Common myeloid progenitor, CD34-positive (primary cell): Measurements from ENCODE around the gene FAM107B.
"Not testable (repeated sequence)": the region's sequence is repeated elsewhere in the genome, so short reads cannot be mapped to it uniquely, and the experiment has no call there.

Source experiments
- CTCF ChIA-PET: fragments of 350-600 bp; sonication (Branson Sonifier 250); formaldehyde crosslinking; loops from one replicate; lab custom pipeline; 2021; ENCODE audit warnings: antibody characterized with exemption; lab: Charles Lee
- POLR2A ChIA-PET: fragments of 350-600 bp; sonication (Branson Sonifier 250); formaldehyde crosslinking; loops from one replicate; lab custom pipeline; 2021; ENCODE audit warnings: antibody characterized with exemption; lab: Charles Lee
- DNase-seq, 3 donors: peaks; one replicate each; pipeline versions ENCODE4 v3.0.0 to v3.0.0-alpha.2; 2013
- H3K27ac ChIP-seq, 2 experiments: 1 replicate in 1 of 2; 2 replicates in 1 of 2; pipeline ENCODE4 v1.7.0; 2013; ENCODE audit warnings: inconsistent platforms in 2 of 2, low read length in 2 of 2, mild to moderate bottlenecking in 2 of 2, low read depth in 1 of 2, moderate library complexity in 1 of 2; ENCODE audit not compliant: severe bottlenecking in 2 of 2, insufficient read depth in 1 of 2, poor library complexity in 1 of 2
- H3K27me3 ChIP-seq, 5 experiments: replicated peaks in 2 of 5; 1 replicate in 3 of 5; 2 replicates in 2 of 5; pipeline versions ENCODE4 v1.6.1 to v1.7.0; 2013; ENCODE audit warnings: low read length in 4 of 5, mild to moderate bottlenecking in 2 of 5, moderate library complexity in 2 of 5, inconsistent platforms in 1 of 5; ENCODE audit not compliant: insufficient read depth in 5 of 5, control insufficient read depth in 4 of 5
- H3K36me3 ChIP-seq, 4 experiments: 1 replicate in 2 of 4; 2 replicates in 2 of 4; pipeline versions ENCODE4 v1.6.1 to v1.7.0; 2013; ENCODE audit warnings: low read length in 3 of 4, control low read depth in 1 of 4, mild to moderate bottlenecking in 1 of 4; ENCODE audit not compliant: control insufficient read depth in 4 of 4, insufficient read depth in 4 of 4
- H3K4me1 ChIP-seq, 4 experiments: 1 replicate in 3 of 4; 2 replicates in 1 of 4; pipeline versions ENCODE4 v1.6.1 to v1.7.1; 2013; ENCODE audit warnings: low read length in 3 of 4, mild to moderate bottlenecking in 3 of 4, control low read depth in 1 of 4, inconsistent platforms in 1 of 4, moderate library complexity in 1 of 4; ENCODE audit not compliant: control insufficient read depth in 4 of 4, insufficient read depth in 4 of 4; ENCODE audit errors: control extremely low read depth in 1 of 4
- H3K4me3 ChIP-seq, 7 experiments: 1 replicate in 4 of 7; 2 replicates in 3 of 7; pipeline versions ENCODE4 v1.5.1 to v1.7.0; 2013; ENCODE audit warnings: mild to moderate bottlenecking in 7 of 7, low read length in 6 of 7, moderate library complexity in 6 of 7, inconsistent platforms in 2 of 7, low read depth in 2 of 7, control low read depth in 1 of 7; ENCODE audit not compliant: insufficient read depth in 4 of 7, control insufficient read depth in 1 of 7; ENCODE audit errors: extremely low read depth in 1 of 7
- H3K9me3 ChIP-seq, 5 experiments: 1 replicate in 4 of 5; 2 replicates in 1 of 5; pipeline versions ENCODE4 v1.6.1 to v1.7.1; 2013; ENCODE audit warnings: low read length in 4 of 5, mild to moderate bottlenecking in 2 of 5, inconsistent platforms in 1 of 5, low read depth in 1 of 5, moderate library complexity in 1 of 5; ENCODE audit not compliant: control insufficient read depth in 4 of 5, insufficient read depth in 2 of 5; ENCODE audit errors: control extremely low read depth in 1 of 5
- WGBS: methylation state at CpG from one replicate; pipeline ENCODE4 v1.1.5; 2013; ENCODE audit not compliant: insufficient coverage; 5-methylcytosine and 5-hydroxymethylcytosine counted together

FAM107B gene

GRCh38 chr10:14816717-14817116, 42.0 kb upstream of the FAM107B start:
- H3K4me3 ChIP-seq, H3K9me3 ChIP-seq, H3K36me3 ChIP-seq, H3K27me3 ChIP-seq, CTCF ChIA-PET, DNase-seq, POLR2A ChIA-PET, H3K4me1 ChIP-seq, H3K27ac ChIP-seq: not testable (repeated sequence)
- WGBS = 100% methylated on average over 1 of the region's 7 CpGs

- H3K9me3 ChIP-seq = no peaks in the 10 kb centered on the region
- POLR2A ChIA-PET = no interaction called here
- no peaks in the 10 kb centered on the region for H3K36me3 ChIP-seq
- CTCF ChIA-PET = interaction anchor here (0.6 kb wide), 1 partner anchor 246 kb away, joined by 3 read pairs; no protein-coding TSS in a partner anchor
- WGBS = 98% methylated on average over 5 of the region's 6 CpGs
- DNase-seq = no peak
- H3K4me3 ChIP-seq = no peak overlapping the region
- H3K27ac ChIP-seq = no peak overlapping the region
- no peaks in the 10 kb centered on the region for H3K4me1 ChIP-seq
- no peaks in the 10 kb centered on the region for H3K27me3 ChIP-seq
These were observed 41.0 kb upstream of the FAM107B start for GRCh38 chr10:14815681-14816080.

GRCh38 chr10:14812271-14812670, 37.6 kb upstream of the FAM107B start:
- CTCF ChIA-PET = interaction anchor here (1.5 kb wide), 1 partner anchor 10 kb away, joined by 4 read pairs; no protein-coding TSS in a partner anchor
- H3K27ac ChIP-seq = no peak overlapping the region
- no peaks in the 10 kb centered on the region for H3K36me3 ChIP-seq
- POLR2A ChIA-PET = no interaction called here
- H3K9me3 ChIP-seq = no peaks in the 10 kb centered on the region
- H3K4me3 ChIP-seq = no peak overlapping the region
- no peaks in the 10 kb centered on the region for H3K27me3 ChIP-seq
- H3K4me1 ChIP-seq = no peaks in the 10 kb centered on the region
- WGBS = 46% methylated on average over 2 of the region's 3 CpGs
- no peak for DNase-seq

GRCh38 chr10:14810969-14811953, 36.6 kb upstream of the FAM107B start:
- H3K36me3 ChIP-seq = no peaks in the 10 kb centered on the region
- H3K27me3 ChIP-seq = no peaks in the 10 kb centered on the region
- no peak overlapping the region for H3K4me3 ChIP-seq
- no peaks in the 10 kb centered on the region for H3K9me3 ChIP-seq
- no peak overlapping the region for H3K27ac ChIP-seq
- WGBS = 91% methylated on average over 7 of the region's 9 CpGs
- H3K4me1 ChIP-seq = no peaks in the 10 kb centered on the region
- POLR2A ChIA-PET = no interaction called here
- peak in 1 of 3 donors; percentile 9 for DNase-seq
- CTCF ChIA-PET = no interaction called here

- Histone ChIP-seq H3K27ac (no peak overlapping the region), H3K27me3 (no peaks in the 10 kb centered on the region), H3K36me3 (no peaks in the 10 kb centered on the region), H3K9me3 (no peaks in the 10 kb centered on the region), H3K4me3 (no peak overlapping the region), H3K4me1 (no peaks in the 10 kb centered on the region)
- ChIA-PET POLR2A (no interaction called here), CTCF (interaction anchor here (1.0 kb wide), 1 partner anchor 12 kb away, joined by 3 read pairs; no protein-coding TSS in a partner anchor)
- no peak for DNase-seq
- 100% methylated on average over 1 of the region's 3 CpGs for WGBS
These were observed 31.6 kb upstream of the FAM107B start for GRCh38 chr10:14806318-14806717.

GRCh38 chr10:14803827-14804226, 29.1 kb upstream of the FAM107B start:
- no CpG with 5 or more reads among the region's 1 CpG for WGBS
- ChIA-PET POLR2A (no interaction called here), CTCF (no interaction called here)
- no peak for DNase-seq
- Histone ChIP-seq H3K4me1 (peaks cover 0 to under 1% (median under 1%) of the 10 kb centered on the region in 4 experiments), H3K9me3 (no peaks in the 10 kb centered on the region), H3K4me3 (no peak overlapping the region), H3K27me3 (no peaks in the 10 kb centered on the region), H3K36me3 (no peaks in the 10 kb centered on the region), H3K27ac (no peak overlapping the region)

GRCh38 chr10:14801723-14802122, 27.0 kb upstream of the FAM107B start:
- ChIA-PET CTCF (interaction anchor here (1.4 kb wide), 1 partner anchor 13 kb away, joined by 3 read pairs; no protein-coding TSS in a partner anchor), POLR2A (no interaction called here)
- no peaks in the 10 kb centered on the region for H3K36me3 ChIP-seq
- no peak overlapping the region for H3K4me3 ChIP-seq
- no peak for DNase-seq
- 100% methylated on average over 5 of the region's 5 CpGs for WGBS
- peaks cover 0 to 6% (median 3%) of the 10 kb centered on the region in 4 experiments for H3K4me1 ChIP-seq
- no peaks in the 10 kb centered on the region for H3K9me3 ChIP-seq
- no peak overlapping the region for H3K27ac ChIP-seq
- no peaks in the 10 kb centered on the region for H3K27me3 ChIP-seq
